Liver (tissue), 9 donors: ENCODE measurements around the gene CRTAP. TPM values are rescaled to one million over a fixed set of nuclear protein-coding genes. Genes with fewer than 3 reads are reported as not detected.
"Not testable (repeated sequence)": the region's sequence is repeated elsewhere in the genome, so short reads cannot be mapped to it uniquely, and the experiment has no call there.

ENCODE experiments used
- DNase-seq: peaks from one replicate; pipeline ENCODE4 v3.0.0-alpha.2; 2017; ENCODE audit warnings: low spot score
- H3K27ac ChIP-seq, 2 donors: one replicate each; pipeline ENCODE4 v1.7.0; 2013; ENCODE audit warnings: inconsistent platforms in 2 of 2, low read length in 2 of 2, control low read depth in 1 of 2, low read depth in 1 of 2, mild to moderate bottlenecking in 1 of 2
- H3K27me3 ChIP-seq, 4 donors: one replicate each; pipeline versions ENCODE4 v1.6.1 to v1.7.0; 2013; ENCODE audit warnings: low read length in 3 of 4, inconsistent platforms in 1 of 4, mild to moderate bottlenecking in 1 of 4, moderate library complexity in 1 of 4; ENCODE audit not compliant: control insufficient read depth in 4 of 4, insufficient read depth in 4 of 4
- H3K36me3 ChIP-seq, 4 donors: one replicate each; pipeline versions ENCODE4 v1.6.1 to v1.7.0; 2013; ENCODE audit warnings: low read length in 3 of 4, mild to moderate bottlenecking in 3 of 4, low read depth in 1 of 4, moderate library complexity in 1 of 4; ENCODE audit not compliant: control insufficient read depth in 4 of 4, insufficient read depth in 3 of 4
- H3K4me1 ChIP-seq, 4 donors: one replicate each; pipeline versions ENCODE4 v1.6.1 to v1.7.0; 2013; ENCODE audit warnings: low read length in 3 of 4, mild to moderate bottlenecking in 3 of 4, moderate library complexity in 1 of 4; ENCODE audit not compliant: control insufficient read depth in 4 of 4, insufficient read depth in 4 of 4
- H3K4me3 ChIP-seq, 3 donors: one replicate each; pipeline versions ENCODE4 v1.6.1 to v1.7.0; 2013; ENCODE audit warnings: low read length in 3 of 3, control low read depth in 1 of 3, low read depth in 1 of 3, mild to moderate bottlenecking in 1 of 3
- H3K9ac ChIP-seq, 2 donors: one replicate each; pipeline ENCODE4 v1.7.0; 2013; ENCODE audit warnings: low read length in 2 of 2, mild to moderate bottlenecking in 2 of 2, moderate library complexity in 2 of 2, control low read depth in 1 of 2, low read depth in 1 of 2
- H3K9me3 ChIP-seq, 4 donors: one replicate each; pipeline versions ENCODE4 v1.6.1 to v1.7.0; 2013; ENCODE audit warnings: low read length in 3 of 4; ENCODE audit not compliant: control insufficient read depth in 4 of 4
- EGR1 ChIP-seq, 2 donors: IDR thresholded peaks; 2 replicates each; pipeline ENCODE4 v1.6.1; 2016 to 2018; ENCODE audit warnings: antibody characterized with exemption in 2 of 2, low read depth in 2 of 2
- FOXA1 ChIP-seq: IDR thresholded peaks from 2 replicates; pipeline ENCODE4 v1.6.1; 2016; ENCODE audit warnings: antibody characterized with exemption
- FOXA2 ChIP-seq: IDR thresholded peaks from 2 replicates; pipeline ENCODE4 v1.6.1; 2016; ENCODE audit warnings: antibody characterized with exemption
- GABPA ChIP-seq, 2 donors: IDR thresholded peaks in 1 of 2; conservative IDR thresholded peaks in 1 of 2; 2 replicates each; pipeline ENCODE4 v1.6.1; 2016; ENCODE audit warnings: antibody characterized with exemption in 2 of 2, mild to moderate bottlenecking in 1 of 2, moderate library complexity in 1 of 2
- HNF4A ChIP-seq, 2 donors: conservative IDR thresholded peaks; 2 replicates each; pipeline ENCODE4 v1.6.1; 2016; ENCODE audit warnings: antibody characterized with exemption in 2 of 2, mild to moderate bottlenecking in 2 of 2
- HNF4G ChIP-seq: IDR thresholded peaks from 2 replicates; pipeline ENCODE4 v1.6.1; 2016; ENCODE audit warnings: antibody characterized with exemption
- JUND ChIP-seq, 2 donors: IDR thresholded peaks; 2 replicates each; pipeline ENCODE4 v1.6.1; 2016; ENCODE audit warnings: antibody characterized with exemption in 2 of 2
- NR2F2 ChIP-seq: IDR thresholded peaks from 2 replicates; pipeline ENCODE4 v1.6.1; 2016; ENCODE audit warnings: antibody characterized with exemption
- RXRA ChIP-seq, 2 donors: IDR thresholded peaks; 2 replicates each; pipeline ENCODE4 v1.6.1; 2017 to 2018; ENCODE audit warnings: antibody characterized with exemption in 2 of 2, mild to moderate bottlenecking in 1 of 2
- SP1 ChIP-seq: IDR thresholded peaks from 2 replicates; pipeline ENCODE4 v1.6.1; 2018; ENCODE audit warnings: antibody characterized with exemption, mild to moderate bottlenecking
- TAF1 ChIP-seq: conservative IDR thresholded peaks from 2 replicates; pipeline ENCODE4 v1.6.1; 2016; ENCODE audit warnings: antibody characterized with exemption, mild to moderate bottlenecking
- WGBS: extraction: QIAGEN DNeasy Blood & Tissue Kit; methylation state at CpG from one replicate; pipeline ENCODE4 v1.1.7; 2013; 5-methylcytosine and 5-hydroxymethylcytosine counted together
- polyA plus RNA-seq, 2 donors: library from polyadenylated mRNA; stranded (reverse) in 1 of 2; unstranded in 1 of 2; fragments of 200-250 nt in 1 of 2; fragments of >200 nt in 1 of 2; fragmentation: Nextera tagmentation in 1 of 2; extraction: Ambion mirVana in 1 of 2; gene quantifications; one replicate each; pipeline versions ENCODE4 v1.2.1 to v1.2.3, GENCODE V29; 2013 to 2015
- total RNA-seq, 2 donors: library from RNA; depleted of rRNA; stranded (reverse); fragments of >200 nt; gene quantifications; one replicate each; pipeline ENCODE4 v1.2.3, GENCODE V29; 2014
- TF ChIP-seq, protein P1 (sequence below): IDR thresholded peaks from 2 replicates; pipeline ENCODE4 v1.6.1; 2016; ENCODE audit warnings: antibody characterized with exemption
- TF ChIP-seq, protein P2 (sequence below): IDR thresholded peaks from 2 replicates; pipeline ENCODE4 v1.6.1; 2016; ENCODE audit warnings: antibody characterized with exemption
- TF ChIP-seq, protein P3 (sequence below): IDR thresholded peaks from 2 replicates; pipeline ENCODE4 v1.6.1; 2016; ENCODE audit warnings: antibody characterized with exemption
- TF ChIP-seq, protein P4 (sequence below): fragments of 150-350 bp; IDR thresholded peaks from 2 replicates; pipeline ENCODE4 v1.5.1; 2017; ENCODE audit warnings: improper control_type of control experiment, low read depth, low read length; ENCODE audit not compliant: missing input control
- donor health status: healthy.
- donor health status: healthy.
- donor health status: healthy.
- donor health status: healthy.
- donor health status: healthy.

CRTAP gene
- total and polyA plus RNA-seq, 4 donors = 26.5 to 47.6 (median 38.5) TPM

DNA sequence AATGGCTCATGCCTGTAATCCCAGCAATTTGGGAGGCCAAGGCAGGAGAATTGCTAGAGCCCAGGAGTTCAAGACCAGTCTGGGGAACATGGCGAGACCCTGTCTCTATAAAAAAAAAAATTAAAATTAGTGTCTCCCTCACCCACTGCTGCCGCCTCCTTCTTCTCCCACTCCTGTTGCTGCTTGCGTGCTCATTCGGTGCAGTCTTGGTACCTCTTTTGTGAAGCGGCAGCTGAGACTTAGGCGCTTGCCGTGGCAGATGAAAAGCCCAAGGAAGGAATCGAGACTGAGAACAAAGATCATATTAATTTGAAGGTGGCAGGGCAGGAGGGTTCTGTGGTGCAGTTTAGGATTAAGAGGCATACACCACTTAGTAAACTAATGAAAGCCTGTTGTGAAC is 36.9 kb upstream of the CRTAP start:
- Histone ChIP-seq H3K9me3 (no peaks in the 10 kb centered on the region), H3K4me3 (no peak overlapping the region), H3K36me3 (no peaks in the 10 kb centered on the region), H3K27ac (no peak overlapping the region), H3K27me3 (no peaks in the 10 kb centered on the region), H3K9ac (no peak overlapping the region), H3K4me1 (peaks cover 0 to 3% (median 1%) of the 10 kb centered on the region in 4 donors)
- no peak for DNase-seq
- 92% methylated on average over 8 of the region's 8 CpGs for WGBS
- TF ChIP-seq EGR1 (IDR thresholded peaks at IDR 0.05; ENCODE audit: low read depth in 2 of 2) = no peak
- TF ChIP-seq RXRA (IDR thresholded peaks at IDR 0.05) = no peak
- no peak for TF ChIP-seq SP1
- no peak for TF ChIP-seq HNF4G
- TF ChIP-seq, protein P1, sequence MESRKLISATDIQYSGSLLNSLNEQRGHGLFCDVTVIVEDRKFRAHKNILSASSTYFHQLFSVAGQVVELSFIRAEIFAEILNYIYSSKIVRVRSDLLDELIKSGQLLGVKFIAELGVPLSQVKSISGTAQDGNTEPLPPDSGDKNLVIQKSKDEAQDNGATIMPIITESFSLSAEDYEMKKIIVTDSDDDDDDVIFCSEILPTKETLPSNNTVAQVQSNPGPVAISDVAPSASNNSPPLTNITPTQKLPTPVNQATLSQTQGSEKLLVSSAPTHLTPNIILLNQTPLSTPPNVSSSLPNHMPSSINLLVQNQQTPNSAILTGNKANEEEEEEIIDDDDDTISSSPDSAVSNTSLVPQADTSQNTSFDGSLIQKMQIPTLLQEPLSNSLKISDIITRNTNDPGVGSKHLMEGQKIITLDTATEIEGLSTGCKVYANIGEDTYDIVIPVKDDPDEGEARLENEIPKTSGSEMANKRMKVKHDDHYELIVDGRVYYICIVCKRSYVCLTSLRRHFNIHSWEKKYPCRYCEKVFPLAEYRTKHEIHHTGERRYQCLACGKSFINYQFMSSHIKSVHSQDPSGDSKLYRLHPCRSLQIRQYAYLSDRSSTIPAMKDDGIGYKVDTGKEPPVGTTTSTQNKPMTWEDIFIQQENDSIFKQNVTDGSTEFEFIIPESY = no peak
- TF ChIP-seq FOXA1 = no peak
- no peak for TF ChIP-seq FOXA2

DNA sequence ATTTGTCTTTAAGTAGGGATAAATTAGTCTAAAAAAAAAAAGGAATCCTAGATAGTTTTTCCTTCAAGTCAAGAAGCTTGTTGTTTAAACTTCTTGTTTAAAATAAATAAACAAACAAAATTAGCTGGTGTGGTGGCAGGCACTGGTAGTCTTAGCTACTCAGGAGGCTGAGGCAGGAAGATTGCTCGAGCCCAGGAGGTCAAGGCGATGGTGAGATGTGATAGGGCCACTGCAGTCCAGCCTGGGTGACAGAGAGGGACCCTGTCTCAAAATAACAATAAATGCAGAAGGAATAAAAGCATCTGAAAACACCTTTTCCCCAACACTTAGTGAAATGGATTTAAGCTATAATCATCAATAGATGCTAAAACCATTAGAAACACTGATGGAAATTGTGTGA is 35.8 kb upstream of the CRTAP start:
- WGBS = 94% methylated on average over 2 of the region's 2 CpGs
- Histone ChIP-seq H3K9me3 (no peaks in the 10 kb centered on the region), H3K27ac (no peak overlapping the region), H3K4me3 (no peak overlapping the region), H3K36me3 (no peaks in the 10 kb centered on the region), H3K27me3 (no peaks in the 10 kb centered on the region), H3K4me1 (peaks cover 0 to 4% (median 2%) of the 10 kb centered on the region in 4 donors), H3K9ac (no peak overlapping the region)
- no peak for TF ChIP-seq JUND (IDR thresholded peaks at IDR 0.05)
- TF ChIP-seq HNF4A (conservative IDR thresholded peaks at IDR 0.05) = no peak
- TF ChIP-seq GABPA (IDR thresholded peaks at IDR 0.05 in 1 of 2, conservative IDR thresholded peaks at IDR 0.05 in 1 of 2) = no peak
- TF ChIP-seq, protein P2, sequence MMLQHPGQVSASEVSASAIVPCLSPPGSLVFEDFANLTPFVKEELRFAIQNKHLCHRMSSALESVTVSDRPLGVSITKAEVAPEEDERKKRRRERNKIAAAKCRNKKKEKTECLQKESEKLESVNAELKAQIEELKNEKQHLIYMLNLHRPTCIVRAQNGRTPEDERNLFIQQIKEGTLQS = no peak
- TF ChIP-seq TAF1 = no peak
- no peak for TF ChIP-seq HNF4G
- TF ChIP-seq RXRA (IDR thresholded peaks at IDR 0.05) = no peak
- TF ChIP-seq, protein P3, sequence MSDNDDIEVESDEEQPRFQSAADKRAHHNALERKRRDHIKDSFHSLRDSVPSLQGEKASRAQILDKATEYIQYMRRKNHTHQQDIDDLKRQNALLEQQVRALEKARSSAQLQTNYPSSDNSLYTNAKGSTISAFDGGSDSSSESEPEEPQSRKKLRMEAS = no peak
- TF ChIP-seq, protein P4, sequence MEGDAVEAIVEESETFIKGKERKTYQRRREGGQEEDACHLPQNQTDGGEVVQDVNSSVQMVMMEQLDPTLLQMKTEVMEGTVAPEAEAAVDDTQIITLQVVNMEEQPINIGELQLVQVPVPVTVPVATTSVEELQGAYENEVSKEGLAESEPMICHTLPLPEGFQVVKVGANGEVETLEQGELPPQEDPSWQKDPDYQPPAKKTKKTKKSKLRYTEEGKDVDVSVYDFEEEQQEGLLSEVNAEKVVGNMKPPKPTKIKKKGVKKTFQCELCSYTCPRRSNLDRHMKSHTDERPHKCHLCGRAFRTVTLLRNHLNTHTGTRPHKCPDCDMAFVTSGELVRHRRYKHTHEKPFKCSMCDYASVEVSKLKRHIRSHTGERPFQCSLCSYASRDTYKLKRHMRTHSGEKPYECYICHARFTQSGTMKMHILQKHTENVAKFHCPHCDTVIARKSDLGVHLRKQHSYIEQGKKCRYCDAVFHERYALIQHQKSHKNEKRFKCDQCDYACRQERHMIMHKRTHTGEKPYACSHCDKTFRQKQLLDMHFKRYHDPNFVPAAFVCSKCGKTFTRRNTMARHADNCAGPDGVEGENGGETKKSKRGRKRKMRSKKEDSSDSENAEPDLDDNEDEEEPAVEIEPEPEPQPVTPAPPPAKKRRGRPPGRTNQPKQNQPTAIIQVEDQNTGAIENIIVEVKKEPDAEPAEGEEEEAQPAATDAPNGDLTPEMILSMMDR = no peak
- no peak for TF ChIP-seq NR2F2
- no peak for DNase-seq

DNA sequence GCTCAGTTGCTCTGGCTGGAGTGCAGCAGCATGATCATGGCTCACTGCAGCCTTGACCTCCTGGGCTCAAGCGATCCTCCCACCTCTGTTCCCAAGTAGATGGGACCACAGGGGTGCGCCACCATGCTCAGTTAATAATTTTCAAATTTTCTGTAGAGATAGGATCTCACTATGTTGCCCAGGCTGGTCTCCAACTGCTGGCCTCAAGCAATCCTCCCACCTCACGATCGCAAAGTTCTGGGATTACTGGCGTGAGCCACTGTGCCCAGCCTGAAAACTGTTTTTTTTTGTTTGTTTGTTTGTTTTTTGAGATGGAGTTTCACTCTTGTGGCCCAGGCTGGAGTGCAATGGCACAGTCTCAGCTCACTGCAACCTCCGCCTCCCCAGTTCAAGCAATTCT is 34.0 kb upstream of the CRTAP start:
- H3K9me3 ChIP-seq, H3K27ac ChIP-seq, DNase-seq, H3K36me3 ChIP-seq, H3K4me1 ChIP-seq, H3K9ac ChIP-seq, H3K27me3 ChIP-seq, H3K4me3 ChIP-seq: not testable (repeated sequence)
- 96% methylated on average over 6 of the region's 6 CpGs for WGBS
